Testis (tissue), 2 donors: ENCODE measurements around the gene DAB1.

Experiments used
- CTCF ChIP-seq, 3 experiments: fragments of 450-650 bp in 2 of 3; fragments of 200-600 bp in 1 of 3; sonication (generic) in 1 of 3; IDR thresholded peaks; one replicate each; pipeline ENCODE4 v1.5.1; 2016 to 2019; ENCODE audit warnings: antibody characterized with exemption in 3 of 3, mild to moderate bottlenecking in 2 of 3, moderate library complexity in 1 of 3
- POLR2A ChIP-seq: fragments of 450-650 bp; IDR thresholded peaks from one replicate; pipeline ENCODE4 v1.6.1; 2017; ENCODE audit warnings: antibody characterized with exemption, mild to moderate bottlenecking, moderate library complexity

DNA sequence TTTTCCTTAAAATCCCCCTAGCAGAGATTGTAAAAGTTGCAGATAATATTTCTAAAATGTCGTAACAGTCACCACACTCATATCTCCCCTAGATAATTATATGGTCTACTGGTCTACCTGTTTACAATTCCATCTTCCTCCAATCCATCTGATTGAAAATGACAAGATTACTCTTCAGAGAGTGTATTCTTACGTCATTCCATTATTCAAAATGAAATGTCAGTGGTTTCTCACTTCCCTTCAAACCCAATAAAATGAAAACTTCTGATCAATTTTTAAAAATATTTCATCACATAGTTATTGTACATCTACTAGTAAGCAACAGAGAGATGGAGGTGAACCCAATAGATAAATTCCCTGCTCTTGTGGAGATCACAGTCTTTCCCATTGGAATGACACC, 255.9 kb downstream of the DAB1 start:
- TF ChIP-seq CTCF (IDR thresholded peaks at IDR 0.05) (no peak), POLR2A (no peak)
